ENCODE measurements around the gene RPL6. TPM values are rescaled to one million over a fixed set of nuclear protein-coding genes. Genes with fewer than 3 reads are reported as not detected.

Gene RPL6
- total and polyA plus RNA-seq, 10 of the 15 experiments (the other 5 are each of a cell fraction or from before 2014, with no cell fraction given), result 801 to 3,690 (median 2,265) TPM

DNA sequence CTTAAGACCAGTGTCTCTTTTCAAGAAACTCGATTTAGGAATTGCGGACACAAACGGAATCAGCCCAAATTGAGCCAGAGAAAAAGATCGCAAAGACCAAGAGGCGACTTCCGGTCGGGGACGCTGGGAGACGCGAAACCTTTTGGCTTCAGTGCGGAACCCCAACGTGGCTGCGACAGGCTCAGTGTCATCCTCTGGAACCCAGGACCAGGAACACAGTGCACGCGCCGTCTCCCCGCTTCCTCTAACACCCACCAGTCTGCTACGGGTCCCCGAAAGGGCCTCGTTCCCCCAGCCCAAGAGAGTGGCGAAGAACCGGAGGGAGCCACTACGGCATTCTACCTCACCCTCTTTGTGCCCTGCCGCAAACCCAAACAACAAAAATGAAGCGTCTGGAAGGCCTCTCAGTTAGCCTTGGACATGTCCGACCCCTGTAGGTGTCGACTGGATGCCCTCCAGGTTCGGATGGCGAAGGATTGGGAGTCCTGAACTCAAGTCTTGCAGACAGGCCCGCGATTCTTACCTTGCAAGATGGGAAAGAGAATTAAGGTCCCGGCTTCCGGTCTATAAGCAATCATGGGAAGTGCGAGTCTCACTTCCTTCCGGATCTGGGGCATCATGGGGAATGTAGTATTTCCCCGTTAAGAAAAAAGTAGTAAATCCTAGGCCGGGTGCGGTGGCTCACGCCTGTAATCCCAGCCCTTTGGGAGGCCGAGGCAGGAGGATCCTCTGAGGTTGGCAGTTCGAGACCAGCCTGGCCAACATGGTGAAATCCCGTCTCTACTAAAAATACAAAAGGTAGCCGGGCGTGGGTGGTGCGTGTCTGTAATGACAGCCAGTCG lies at the start of gene RPL6 (continued):
- TF ChIP-seq IRF4 (IDR thresholded peaks at IDR 0.05; ENCODE audit: low read depth, low read length) (peak; percentile 66; the same call in 1 of the 2 replicates), ZNF687 (IDR thresholded peaks at IDR 0.05) (peak; percentile 85), HDAC2 (IDR thresholded peaks at IDR 0.05) (no peak), YY1 (IDR thresholded peaks at IDR 0.05; ENCODE audit: low read depth, low read length) (peak; percentile 82), TCF7 (IDR thresholded peaks at IDR 0.05; ENCODE audit: borderline replicate concordance) (no peak), SP1 (IDR thresholded peaks at IDR 0.05; ENCODE audit: low read depth, low read length) (no peak), ZZZ3 (IDR thresholded peaks at IDR 0.05; ENCODE audit: control insufficient read depth, insufficient read length, low read depth) (peak; percentile 91), CREM (IDR thresholded peaks at IDR 0.05; ENCODE audit: low read depth) (0 out of 2 replicates have a peak, but pooled peaks have one; percentile 53), BHLHE40 (IDR thresholded peaks at IDR 0.05; ENCODE audit: borderline replicate concordance in 1 of 2, low read depth in 2 of 2, low read length in 1 of 2) (peak; percentile 23 to 65; a peak in 2 of 4 replicates), RCOR1 (conservative IDR thresholded peaks at IDR 0.05; ENCODE audit: low read depth, low read length) (no peak), RB1 (IDR thresholded peaks at IDR 0.05; ENCODE audit: borderline replicate concordance) (peak; percentile 96), ZBTB40 (IDR thresholded peaks at IDR 0.05; ENCODE audit: borderline replicate concordance) (peak; percentile 96), ATF3 (IDR thresholded peaks at IDR 0.05; ENCODE audit: borderline replicate concordance, extremely low read depth, low read depth, low read length) (no peak), IRF5 (IDR thresholded peaks at IDR 0.05; ENCODE audit: borderline replicate concordance) (no peak), ZSCAN29 (IDR thresholded peaks at IDR 0.05) (peak; percentile 83), CBX5 (IDR thresholded peaks at IDR 0.05; ENCODE audit: low read depth) (peak; percentile 53; the same call in 1 of the 2 replicates)
- TF ChIP-seq, protein P1, sequence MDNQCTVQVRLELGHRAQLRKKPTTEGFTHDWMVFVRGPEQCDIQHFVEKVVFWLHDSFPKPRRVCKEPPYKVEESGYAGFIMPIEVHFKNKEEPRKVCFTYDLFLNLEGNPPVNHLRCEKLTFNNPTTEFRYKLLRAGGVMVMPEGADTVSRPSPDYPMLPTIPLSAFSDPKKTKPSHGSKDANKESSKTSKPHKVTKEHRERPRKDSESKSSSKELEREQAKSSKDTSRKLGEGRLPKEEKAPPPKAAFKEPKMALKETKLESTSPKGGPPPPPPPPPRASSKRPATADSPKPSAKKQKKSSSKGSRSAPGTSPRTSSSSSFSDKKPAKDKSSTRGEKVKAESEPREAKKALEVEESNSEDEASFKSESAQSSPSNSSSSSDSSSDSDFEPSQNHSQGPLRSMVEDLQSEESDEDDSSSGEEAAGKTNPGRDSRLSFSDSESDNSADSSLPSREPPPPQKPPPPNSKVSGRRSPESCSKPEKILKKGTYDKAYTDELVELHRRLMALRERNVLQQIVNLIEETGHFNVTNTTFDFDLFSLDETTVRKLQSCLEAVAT (IDR thresholded peaks at IDR 0.05), result peak; percentile 99

Measured in GM12878 (cell line).